Hepatocyte (in vitro differentiated cells): ENCODE results near the gene MCF2L. TPM values are rescaled to one million over a fixed set of nuclear protein-coding genes. Genes with fewer than 3 reads are reported as not detected.

Source experiments
- DNase-seq: peaks from one replicate; pipeline ENCODE4 v3.0.0-alpha.2; 2016; ENCODE audit warnings: low spot score
- H2AFZ ChIP-seq: fragments of 200-600 bp; sonication (generic); 2 replicates; pipeline ENCODE4 v1.6.0; 2016; ENCODE audit warnings: antibody characterized with exemption, mild to moderate bottlenecking
- H3K27ac ChIP-seq: fragments of 200-600 bp; sonication (generic); 2 replicates; pipeline ENCODE4 v1.5.1; 2016; ENCODE audit warnings: mild to moderate bottlenecking
- H3K27me3 ChIP-seq: fragments of 200-600 bp; sonication (generic); 2 replicates; pipeline ENCODE4 v1.6.1; 2016
- H3K36me3 ChIP-seq: fragments of 200-600 bp; sonication (generic); replicated peaks from 2 replicates; pipeline ENCODE4 v1.5.1; 2016; ENCODE audit warnings: low read depth; ENCODE audit not compliant: insufficient read depth
- H3K4me1 ChIP-seq: fragments of 200-600 bp; sonication (generic); 2 replicates; pipeline ENCODE4 v1.5.1; 2016; ENCODE audit warnings: mild to moderate bottlenecking, moderate library complexity; ENCODE audit not compliant: insufficient read depth
- H3K4me2 ChIP-seq: fragments of 200-600 bp; sonication (generic); 2 replicates; pipeline ENCODE4 v1.6.0; 2016
- H3K4me3 ChIP-seq: fragments of 200-600 bp; sonication (generic); 2 replicates; pipeline ENCODE4 v1.5.1; 2016; ENCODE audit warnings: mild to moderate bottlenecking
- H3K79me2 ChIP-seq: fragments of 200-600 bp; sonication (generic); 2 replicates; pipeline ENCODE4 v1.6.0; 2017; ENCODE audit warnings: mild to moderate bottlenecking
- H3K9me2 ChIP-seq: fragments of 200-600 bp; sonication (generic); replicated peaks from 2 replicates; pipeline ENCODE4 v1.6.0; 2017; ENCODE audit warnings: mild to moderate bottlenecking; ENCODE audit not compliant: insufficient read depth
- H3K9me3 ChIP-seq: fragments of 200-600 bp; sonication (generic); 2 replicates; pipeline ENCODE4 v1.5.1; 2016; ENCODE audit warnings: low read depth, mild to moderate bottlenecking
- H4K20me1 ChIP-seq: fragments of 200-600 bp; sonication (generic); 2 replicates; pipeline ENCODE4 v1.6.0; 2016; ENCODE audit warnings: mild to moderate bottlenecking; ENCODE audit not compliant: insufficient read depth, poor library complexity, severe bottlenecking
- CTCF ChIP-seq: fragments of 200-600 bp; sonication (generic); IDR thresholded peaks from 2 replicates; pipeline ENCODE4 v1.5.1; 2016; ENCODE audit warnings: antibody characterized with exemption, mild to moderate bottlenecking; ENCODE audit not compliant: poor library complexity
- EZH2 ChIP-seq: fragments of 200-600 bp; sonication (generic); IDR thresholded peaks from 2 replicates; pipeline ENCODE4 v1.6.1; 2016; ENCODE audit warnings: antibody characterized with exemption, mild to moderate bottlenecking, borderline replicate concordance
- EZH2phosphoT487 ChIP-seq: fragments of 200-600 bp; sonication (generic); IDR thresholded peaks from one replicate; pipeline ENCODE4 v1.6.1; 2018; ENCODE audit warnings: antibody characterized with exemption, mild to moderate bottlenecking, low read depth, moderate library complexity; ENCODE audit not compliant: unreplicated experiment, severe bottlenecking
- WGBS: methylation state at CpG from one replicate; pipeline ENCODE4 v1.1.6; 2016; ENCODE audit warnings: low lambda C conversion rate; ENCODE audit errors: missing lambda C conversion rate; 5-methylcytosine and 5-hydroxymethylcytosine counted together
- polyA plus RNA-seq: library from polyadenylated mRNA; unstranded; fragments of >200 nt; fragmentation: Nextera tagmentation; extraction: Ambion mirVana; gene quantifications from 2 replicates; pipeline ENCODE4 v1.2.1, GENCODE V29; 2016
- total RNA-seq: library from RNA; depleted of rRNA; stranded (reverse); fragments of >200 nt; gene quantifications from 2 replicates; pipeline ENCODE4 v1.2.3, GENCODE V29; 2014

The MCF2L gene
- total and polyA plus RNA-seq, 2 experiments from 2014 or later: 11.1 to 22.4 TPM

- no peak for DNase-seq
- Histone ChIP-seq H3K27ac (no peak overlapping the region), H3K79me2 (peaks cover 8% of the 10 kb centered on the region), H3K9me3 (no peaks in the 10 kb centered on the region), H3K4me1 (peaks cover 9% of the 10 kb centered on the region), H4K20me1 (no peaks in the 10 kb centered on the region), H3K4me2 (peak overlapping the region; percentile 99), H3K27me3 (no peaks in the 10 kb centered on the region), H3K4me3 (no peak overlapping the region), H3K9me2 (no peaks in the 10 kb centered on the region), H3K36me3 (no peaks in the 10 kb centered on the region), H2AFZ (peak overlapping the region; percentile 45)
- TF ChIP-seq EZH2phosphoT487 (no peak), EZH2 (no peak), CTCF (no peak)
- WGBS: 88% methylated on average over 22 of the region's 22 CpGs
Measured at GRCh38 chr13:112967686-112968379, 1.2 kb upstream of the MCF2L start.

GRCh38 chr13:112968380-112968909 is 569 bp upstream of the MCF2L start:
- no peaks in the 10 kb centered on the region for H3K27me3 ChIP-seq
- peak overlapping the region; percentile 84 for H3K27ac ChIP-seq
- H3K4me1 ChIP-seq: peaks cover 9% of the 10 kb centered on the region
- H2AFZ ChIP-seq: peak overlapping the region; percentile 45
- peak; percentile 75 for DNase-seq
- H3K79me2 ChIP-seq: peaks cover 8% of the 10 kb centered on the region
- H3K4me3 ChIP-seq: peak overlapping the region; percentile 57
- no peaks in the 10 kb centered on the region for H3K9me2 ChIP-seq
- H3K9me3 ChIP-seq: no peaks in the 10 kb centered on the region
- peak overlapping the region; percentile 99 for H3K4me2 ChIP-seq
- H4K20me1 ChIP-seq: no peaks in the 10 kb centered on the region
- WGBS: 13% methylated on average over 44 of the region's 52 CpGs
- no peak for TF ChIP-seq EZH2phosphoT487
- TF ChIP-seq CTCF: peak; percentile 21
- H3K36me3 ChIP-seq: no peaks in the 10 kb centered on the region

- peak overlapping the region; percentile 57 for H3K4me3 ChIP-seq
- H3K27ac ChIP-seq: peak overlapping the region; percentile 84
- H3K4me2 ChIP-seq: peak overlapping the region; percentile 99
- TF ChIP-seq EZH2phosphoT487 (no peak), CTCF (no peak), EZH2 (no peak)
- no peaks in the 10 kb centered on the region for H3K9me3 ChIP-seq
- H3K27me3 ChIP-seq: no peaks in the 10 kb centered on the region
- H3K79me2 ChIP-seq: peaks cover 8% of the 10 kb centered on the region
- no peaks in the 10 kb centered on the region for H4K20me1 ChIP-seq
- 42% methylated on average over 13 of the region's 13 CpGs for WGBS
- peak overlapping the region; percentile 45 for H2AFZ ChIP-seq
- H3K4me1 ChIP-seq: peaks cover 9% of the 10 kb centered on the region
- no peaks in the 10 kb centered on the region for H3K36me3 ChIP-seq
- no peaks in the 10 kb centered on the region for H3K9me2 ChIP-seq
- DNase-seq: no peak
Measured at GRCh38 chr13:112969692-112970338, 801 bp downstream of the MCF2L start.
